Measurements from ENCODE around the gene NBPF12.
"Not testable (repeated sequence)": the region's sequence is repeated elsewhere in the genome, so short reads cannot be mapped to it uniquely, and the experiment has no call there.

DNA sequence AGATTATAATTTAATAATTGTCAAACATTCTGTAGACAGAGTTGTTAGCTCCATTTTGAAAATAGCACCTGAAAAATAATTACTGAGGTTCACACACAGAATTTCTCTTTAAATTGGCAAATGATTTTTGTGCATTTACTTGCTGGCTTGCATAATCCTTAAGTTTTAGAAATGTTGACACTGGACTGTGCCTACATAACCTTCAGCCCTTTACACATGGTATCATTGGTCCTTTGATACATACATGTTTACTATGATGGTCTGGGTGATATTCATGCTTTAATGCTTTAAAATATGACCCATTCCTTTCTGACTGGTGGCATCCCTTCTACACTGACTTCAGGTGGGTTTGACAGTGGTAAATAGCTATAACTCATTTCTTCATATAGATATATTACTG lies 17.3 kb upstream of the NBPF12 start:
- TF ChIP-seq, protein P1, sequence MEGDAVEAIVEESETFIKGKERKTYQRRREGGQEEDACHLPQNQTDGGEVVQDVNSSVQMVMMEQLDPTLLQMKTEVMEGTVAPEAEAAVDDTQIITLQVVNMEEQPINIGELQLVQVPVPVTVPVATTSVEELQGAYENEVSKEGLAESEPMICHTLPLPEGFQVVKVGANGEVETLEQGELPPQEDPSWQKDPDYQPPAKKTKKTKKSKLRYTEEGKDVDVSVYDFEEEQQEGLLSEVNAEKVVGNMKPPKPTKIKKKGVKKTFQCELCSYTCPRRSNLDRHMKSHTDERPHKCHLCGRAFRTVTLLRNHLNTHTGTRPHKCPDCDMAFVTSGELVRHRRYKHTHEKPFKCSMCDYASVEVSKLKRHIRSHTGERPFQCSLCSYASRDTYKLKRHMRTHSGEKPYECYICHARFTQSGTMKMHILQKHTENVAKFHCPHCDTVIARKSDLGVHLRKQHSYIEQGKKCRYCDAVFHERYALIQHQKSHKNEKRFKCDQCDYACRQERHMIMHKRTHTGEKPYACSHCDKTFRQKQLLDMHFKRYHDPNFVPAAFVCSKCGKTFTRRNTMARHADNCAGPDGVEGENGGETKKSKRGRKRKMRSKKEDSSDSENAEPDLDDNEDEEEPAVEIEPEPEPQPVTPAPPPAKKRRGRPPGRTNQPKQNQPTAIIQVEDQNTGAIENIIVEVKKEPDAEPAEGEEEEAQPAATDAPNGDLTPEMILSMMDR (IDR thresholded peaks at IDR 0.05; ENCODE audit: borderline replicate concordance, extremely low read depth, low read length, poor library complexity, severe bottlenecking) = not testable (repeated sequence)
- TF ChIP-seq EZH2 (IDR thresholded peaks at IDR 0.05; ENCODE audit: borderline replicate concordance, low read depth, low read length, severe bottlenecking) = not testable (repeated sequence)

All from DND-41 (cell line).